K562 (cell line): ENCODE results near the gene DOP1B. TPM values are rescaled to one million over a fixed set of nuclear protein-coding genes. Genes with fewer than 3 reads are reported as not detected.

ENCODE experiments used
- ATAC-seq: fragments of 200-7000 bp; cut with Tn5 transposase; 3 replicates; pipeline ENCODE4 v1.9.1; 2020; ENCODE audit warnings: moderate library complexity
- BruUV-seq: library from RNA; stranded (reverse); fragments of 400-500 nt; replicated peaks from 2 replicates; lab custom pipeline; 2021; lab: Mats Ljungman, UMichigan
- CTCF ChIA-PET: fragments of 300-600 bp; formaldehyde crosslinking; extraction: SDS; loops from one replicate; lab custom pipeline; 2021; ENCODE audit warnings: low intra/inter-chr PET ratio; lab: Yijun Ruan, JAX
- POLR2A ChIA-PET: fragments of 300-600, 350-650 bp; sonication (Branson Sonifier 250); formaldehyde crosslinking; extraction: SDS; loops from one replicate; lab custom pipeline; 2021; ENCODE audit warnings: antibody characterized with exemption, inconsistent platforms; lab: Yijun Ruan, JAX
- DNase-seq, 4 experiments: peaks; one replicate each; pipeline versions ENCODE4 v3.0.0 to v3.0.0-alpha.2; 2011 to 2018; ENCODE audit warnings: low spot score in 3 of 4, mixed read lengths in 3 of 4; ENCODE audit errors: extremely low read depth in 1 of 4
- FAIRE-seq: peaks from 2 replicates; lab custom pipeline; 2011; peaks lifted over from hg19 to GRCh38; lab: Jason Lieb, UNC
- H2AFZ ChIP-seq: 2 replicates; pipeline ENCODE4 v1.6.0; 2011; ENCODE audit warnings: low read depth, low read length, control low read depth, inconsistent platforms
- H3K27ac ChIP-seq: fragments of 200-600 bp; 3 replicates; pipeline ENCODE4 v1.8.0; 2011; ENCODE audit warnings: low read depth, mild to moderate bottlenecking, control low read depth, inconsistent platforms, low read length, moderate library complexity, mixed read lengths; ENCODE audit errors: extremely low read depth
- H3K27me3 ChIP-seq, 2 experiments: fragments of 300-600 bp in 1 of 2; 2 replicates in 1 of 2; 3 replicates in 1 of 2; pipeline versions ENCODE4 v1.6.0 to v1.8.0; 2011; ENCODE audit warnings: inconsistent platforms in 2 of 2, low read length in 2 of 2, mild to moderate bottlenecking in 1 of 2, mixed read lengths in 1 of 2, moderate library complexity in 1 of 2; ENCODE audit not compliant: control insufficient read depth in 2 of 2, insufficient read depth in 2 of 2
- H3K36me3 ChIP-seq: fragments of 300-600 bp; 3 replicates; pipeline ENCODE4 v1.8.0; 2011; ENCODE audit warnings: mild to moderate bottlenecking, low read length, inconsistent platforms; ENCODE audit not compliant: control insufficient read depth, insufficient read depth
- H3K4me1 ChIP-seq, 2 experiments: fragments of 200-600 bp in 1 of 2; replicated peaks in 1 of 2; 2 replicates in 1 of 2; 3 replicates in 1 of 2; pipeline versions ENCODE4 v1.5.1 to v1.8.0; 2011; ENCODE audit warnings: inconsistent platforms in 2 of 2, low read length in 2 of 2, mild to moderate bottlenecking in 1 of 2, mixed read lengths in 1 of 2, moderate library complexity in 1 of 2; ENCODE audit not compliant: control insufficient read depth in 2 of 2, insufficient read depth in 2 of 2
- H3K4me2 ChIP-seq: 2 replicates; pipeline ENCODE4 v1.6.1; 2011; ENCODE audit warnings: low read length, control low read depth, inconsistent platforms, mixed read lengths; ENCODE audit not compliant: insufficient read depth
- H3K4me3 ChIP-seq: fragments of 200-600 bp; sonication (generic), shearing (Covaris generic); 2 replicates; pipeline ENCODE4 v1.5.1; 2016; ENCODE audit warnings: control low read depth, inconsistent platforms
- H3K79me2 ChIP-seq: fragments of 200-600 bp; 3 replicates; pipeline ENCODE4 v1.8.0; 2011; ENCODE audit warnings: low read length, inconsistent platforms; ENCODE audit not compliant: control insufficient read depth, insufficient read depth
- H3K9ac ChIP-seq, 2 experiments: 2 replicates each; pipeline versions ENCODE4 v1.6.0 to v1.6.1; 2011; ENCODE audit warnings: low read depth in 2 of 2, low read length in 2 of 2, control low read depth in 1 of 2, inconsistent platforms in 1 of 2, mild to moderate bottlenecking in 1 of 2, mixed read lengths in 1 of 2; ENCODE audit not compliant: insufficient read depth in 1 of 2
- H3K9me1 ChIP-seq: one replicate; pipeline ENCODE4 v1.6.0; 2011; ENCODE audit warnings: inconsistent platforms, mild to moderate bottlenecking, low read length, moderate library complexity; ENCODE audit not compliant: control insufficient read depth, insufficient read depth
- H3K9me3 ChIP-seq: replicated peaks from 2 replicates; pipeline ENCODE4 v1.5.1; 2011; ENCODE audit warnings: low read depth, low read length, inconsistent platforms; ENCODE audit not compliant: control insufficient read depth, insufficient read depth
- H4K20me1 ChIP-seq: replicated peaks from 2 replicates; pipeline ENCODE4 v1.6.1; 2011; ENCODE audit warnings: low read length, inconsistent platforms, mixed read lengths; ENCODE audit not compliant: control insufficient read depth, insufficient read depth
- RNF2 ChIP-seq: sonication (generic); IDR thresholded peaks from 2 replicates; pipeline ENCODE4 v1.6.1; 2016
- TEAD4 ChIP-seq, 2 experiments: sonication (generic) in 1 of 2; formaldehyde crosslinking in 1 of 2; IDR thresholded peaks; 2 replicates each; pipeline versions ENCODE4 v1.6.1 to v1.8.0; 2012 to 2022; ENCODE audit warnings: borderline replicate concordance in 1 of 2, inconsistent platforms in 1 of 2, low read length in 1 of 2, mild to moderate bottlenecking in 1 of 2, missing genetic modification reagents in 1 of 2
- ZC3H8 ChIP-seq: fragments of 450-650 bp; IDR thresholded peaks from 2 replicates; pipeline ENCODE4 v1.6.1; 2017
- WGBS: fragments of 100-300 bp; shearing (Covaris generic); methylation state at CpG from one replicate; pipeline ENCODE4 v1.1.6; 2016; ENCODE audit warnings: low coverage, mixed read lengths; ENCODE audit not compliant: insufficient coverage; ENCODE audit errors: missing lambda C conversion rate; 5-methylcytosine and 5-hydroxymethylcytosine counted together
- in situ Hi-C: fragments of 300-500 bp; cut with MboI; formaldehyde crosslinking; loops from 4 replicates; pipeline ENCODE4 v1.15.0; 2018; ENCODE audit warnings: inconsistent platforms, mixed read lengths
- intact Hi-C: fragments of 100-400 bp; cut with micrococcal nuclease; formaldehyde crosslinking; loops from 2 replicates; pipeline ENCODE4 v1.14.2; 2022
- polyA plus RNA-seq, 8 experiments: library from polyadenylated mRNA; depleted of rRNA in 4 of 8; stranded (reverse) in 5 of 8; unstranded in 3 of 8; fragments of >200 nt; fragmentation: Nextera tagmentation in 2 of 8; fragmentation: Illumina TruSeq in 1 of 8; extraction: Ambion mirVana in 2 of 8; extraction: Trizol in 1 of 8; gene quantifications; 2 replicates each; pipeline versions ENCODE4 v1.2.1 to v1.2.3, GENCODE V29; 2011 to 2014; ENCODE audit warnings: inconsistent platforms in 1 of 8, missing spikeins in 1 of 8
- total RNA-seq, 7 experiments: library from RNA; depleted of rRNA in 6 of 7; stranded (reverse); fragments of >200 nt in 6 of 7; fragmentation: Illumina TruSeq in 2 of 7; extraction: Trizol in 2 of 7; gene quantifications; 2 replicates each; pipeline versions ENCODE4 v1.2.1 to v1.2.3, GENCODE V29; 2011 to 2021; ENCODE audit warnings: low replicate concordance in 1 of 7
- TF ChIP-seq, protein P1 (sequence below): fragments of 450-650 bp; IDR thresholded peaks from 2 replicates; pipeline ENCODE4 v1.6.1; 2016; ENCODE audit warnings: borderline replicate concordance
- TF ChIP-seq, protein P2 (sequence below): fragments of 250-450 bp; sonication (Bioruptor Pico); IDR thresholded peaks from 2 replicates; pipeline ENCODE4 v1.5.0; 2021; ENCODE audit warnings: mild to moderate bottlenecking, borderline replicate concordance

Gene DOP1B
- total and polyA plus RNA-seq, 9 of the 15 experiments (the other 6 are each of a cell fraction or from before 2014, with no cell fraction given) = 0.04 to 2.2 (median 0.68) TPM

DNA sequence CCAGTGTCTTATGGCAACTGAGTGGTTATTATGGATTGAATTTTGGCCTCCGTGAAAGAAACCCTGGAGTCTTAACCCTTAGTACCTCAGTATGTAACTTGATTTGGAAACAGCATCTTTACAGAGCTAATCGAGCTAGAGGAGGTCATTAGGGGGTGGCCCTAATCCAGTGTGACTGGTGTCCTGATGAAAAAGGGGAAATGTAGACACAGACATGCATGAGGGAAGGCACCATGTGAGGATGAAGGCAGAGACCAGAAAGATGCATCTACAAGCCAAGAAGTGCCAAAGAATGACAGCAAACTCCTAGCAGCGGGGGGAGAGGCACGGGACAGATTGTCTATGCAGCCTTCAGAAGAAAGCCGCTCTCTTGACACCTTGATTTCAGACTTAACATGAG lies 14.7 kb downstream of the DOP1B start (continued):
- TF ChIP-seq, protein P1, sequence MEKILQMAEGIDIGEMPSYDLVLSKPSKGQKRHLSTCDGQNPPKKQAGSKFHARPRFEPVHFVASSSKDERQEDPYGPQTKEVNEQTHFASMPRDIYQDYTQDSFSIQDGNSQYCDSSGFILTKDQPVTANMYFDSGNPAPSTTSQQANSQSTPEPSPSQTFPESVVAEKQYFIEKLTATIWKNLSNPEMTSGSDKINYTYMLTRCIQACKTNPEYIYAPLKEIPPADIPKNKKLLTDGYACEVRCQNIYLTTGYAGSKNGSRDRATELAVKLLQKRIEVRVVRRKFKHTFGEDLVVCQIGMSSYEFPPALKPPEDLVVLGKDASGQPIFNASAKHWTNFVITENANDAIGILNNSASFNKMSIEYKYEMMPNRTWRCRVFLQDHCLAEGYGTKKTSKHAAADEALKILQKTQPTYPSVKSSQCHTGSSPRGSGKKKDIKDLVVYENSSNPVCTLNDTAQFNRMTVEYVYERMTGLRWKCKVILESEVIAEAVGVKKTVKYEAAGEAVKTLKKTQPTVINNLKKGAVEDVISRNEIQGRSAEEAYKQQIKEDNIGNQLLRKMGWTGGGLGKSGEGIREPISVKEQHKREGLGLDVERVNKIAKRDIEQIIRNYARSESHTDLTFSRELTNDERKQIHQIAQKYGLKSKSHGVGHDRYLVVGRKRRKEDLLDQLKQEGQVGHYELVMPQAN = no peak
- no peak for TF ChIP-seq ZC3H8

DNA sequence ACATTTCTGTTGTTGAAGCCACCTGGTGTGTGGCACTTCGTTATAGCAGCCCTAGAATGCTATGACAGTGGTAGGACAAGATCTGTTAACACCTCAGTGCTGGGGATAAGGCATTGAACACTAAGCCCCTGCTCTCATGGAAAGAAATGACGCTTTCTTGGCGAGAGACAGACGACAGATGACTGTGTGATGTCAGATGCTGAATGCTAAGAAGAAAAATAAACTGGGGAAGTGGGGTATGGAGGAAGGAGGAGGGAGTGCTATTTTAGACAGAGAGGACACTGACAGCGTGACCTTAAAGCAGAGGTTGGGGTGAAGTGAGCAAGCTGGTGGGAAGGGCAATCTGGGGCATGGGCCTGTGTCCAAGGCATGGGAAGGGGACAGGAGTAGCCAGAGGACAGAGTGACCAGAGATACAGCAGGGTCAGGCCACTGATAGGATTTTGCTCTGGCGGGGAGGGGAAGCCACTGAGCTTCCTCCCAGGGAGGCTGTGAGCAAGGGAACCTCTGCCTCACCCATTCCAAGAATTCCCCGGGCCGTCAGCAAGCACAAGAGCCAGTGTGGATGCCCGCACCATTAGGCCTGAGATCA lies 15.2 kb downstream of the DOP1B start:
- BruUV-seq = no TSS peak
- Histone ChIP-seq H3K79me2 (no peaks in the 10 kb centered on the region), H3K4me1 (no peaks in the 10 kb centered on the region; a peak in 2 of 5 replicates), H4K20me1 (no peaks in the 10 kb centered on the region; the same call in 1 of the 2 replicates), H3K9ac (no peak overlapping the region), H3K27me3 (peaks cover 0 to 28% of the 10 kb centered on the region in 2 experiments; a peak in 2 of 5 replicates), H3K9me1 (no peaks in the 10 kb centered on the region), H3K9me3 (no peaks in the 10 kb centered on the region), H3K36me3 (no peaks in the 10 kb centered on the region), H2AFZ (no peak overlapping the region), H3K27ac (no peak overlapping the region), H3K4me2 (no peak overlapping the region), H3K4me3 (no peak overlapping the region)
- no peak for DNase-seq
- 4% methylated on average over 9 of the region's 9 CpGs for WGBS
- ChIA-PET CTCF (no interaction called here), POLR2A (interaction anchor here (3.0 kb wide), 1 partner anchor 8 kb away, joined by 11 read pairs; no protein-coding TSS in a partner anchor)
- ATAC-seq = no peak
- FAIRE-seq = no peak
- intact Hi-C loops (no loop called here), in situ Hi-C loops (no loop called here)
- TF ChIP-seq RNF2 = no peak
- TF ChIP-seq TEAD4 (IDR thresholded peaks at IDR 0.05; ENCODE audit: low read length) = no peak
- no peak for TF ChIP-seq TEAD4 (CRISPR knock-in tag; IDR thresholded peaks at IDR 0.05; ENCODE audit: borderline replicate concordance)
- TF ChIP-seq, protein P2, sequence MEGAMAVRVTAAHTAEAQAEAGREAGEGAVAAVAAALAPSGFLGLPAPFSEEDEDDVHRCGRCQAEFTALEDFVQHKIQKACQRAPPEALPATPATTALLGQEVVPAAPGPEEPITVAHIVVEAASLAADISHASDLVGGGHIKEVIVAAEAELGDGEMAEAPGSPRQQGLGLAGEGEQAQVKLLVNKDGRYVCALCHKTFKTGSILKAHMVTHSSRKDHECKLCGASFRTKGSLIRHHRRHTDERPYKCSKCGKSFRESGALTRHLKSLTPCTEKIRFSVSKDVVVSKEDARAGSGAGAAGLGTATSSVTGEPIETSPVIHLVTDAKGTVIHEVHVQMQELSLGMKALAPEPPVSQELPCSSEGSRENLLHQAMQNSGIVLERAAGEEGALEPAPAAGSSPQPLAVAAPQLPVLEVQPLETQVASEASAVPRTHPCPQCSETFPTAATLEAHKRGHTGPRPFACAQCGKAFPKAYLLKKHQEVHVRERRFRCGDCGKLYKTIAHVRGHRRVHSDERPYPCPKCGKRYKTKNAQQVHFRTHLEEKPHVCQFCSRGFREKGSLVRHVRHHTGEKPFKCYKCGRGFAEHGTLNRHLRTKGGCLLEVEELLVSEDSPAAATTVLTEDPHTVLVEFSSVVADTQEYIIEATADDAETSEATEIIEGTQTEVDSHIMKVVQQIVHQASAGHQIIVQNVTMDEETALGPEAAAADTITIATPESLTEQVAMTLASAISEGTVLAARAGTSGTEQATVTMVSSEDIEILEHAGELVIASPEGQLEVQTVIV (CRISPR knock-in tag) = no peak
